ENCODE data around the gene CAPN2.
A peak's percentile ranks its signal among the peaks of the same experiment; 100 is the strongest.

CAPN2 gene

GRCh38 chr1:223670458-223671159 is 41.7 kb upstream of the CAPN2 start:
- TF ChIP-seq CTCF (conservative IDR thresholded peaks at IDR 0.05) (peak; percentile 68), ZFX (IDR thresholded peaks at IDR 0.05) (no peak)

GRCh38 chr1:223674119-223674890 is 38.0 kb upstream of the CAPN2 start:
- no peak overlapping the region for H3K27ac ChIP-seq
- TF ChIP-seq ZFX (IDR thresholded peaks at IDR 0.05) = no peak
- TF ChIP-seq CTCF (conservative IDR thresholded peaks at IDR 0.05) = no peak

More at GRCh38 chr1:223670458-223671159, 41.7 kb upstream of the CAPN2 start:
- H3K27ac ChIP-seq = no peak overlapping the region

GRCh38 chr1:223678841-223679240 is 33.5 kb upstream of the CAPN2 start:
- TF ChIP-seq CTCF (conservative IDR thresholded peaks at IDR 0.05) = no peak
- no peak for TF ChIP-seq ZFX (IDR thresholded peaks at IDR 0.05)
- no peak overlapping the region for H3K27ac ChIP-seq

- TF ChIP-seq CTCF (conservative IDR thresholded peaks at IDR 0.05) (no peak), ZFX (IDR thresholded peaks at IDR 0.05) (no peak)
- no peak overlapping the region for H3K27ac ChIP-seq
These were observed 32.2 kb upstream of the CAPN2 start for GRCh38 chr1:223680188-223680587.

- TF ChIP-seq CTCF (conservative IDR thresholded peaks at IDR 0.05) (no peak), ZFX (IDR thresholded peaks at IDR 0.05) (no peak)
- no peak overlapping the region for H3K27ac ChIP-seq
These were observed 29.8 kb upstream of the CAPN2 start for GRCh38 chr1:223682502-223682901.

GRCh38 chr1:223683586-223684487 is 28.5 kb upstream of the CAPN2 start:
- H3K27ac ChIP-seq = no peak overlapping the region
- TF ChIP-seq CTCF (conservative IDR thresholded peaks at IDR 0.05) (peak; percentile 79), ZFX (IDR thresholded peaks at IDR 0.05) (no peak)

All from C4-2B (cell line).